Measurements from ENCODE around the gene KIAA0513. TPM values are rescaled to one million over a fixed set of nuclear protein-coding genes. Genes with fewer than 3 reads are reported as not detected.

The KIAA0513 gene
- total RNA-seq, 1 experiment from 2014 or later: 2.9 TPM

GRCh38 chr16:85004587-85005205 lies 22.9 kb upstream of the KIAA0513 start:
- peak; percentile 80 for DNase-seq (ENCODE audit: low spot score)

- peak; percentile 48 for DNase-seq (ENCODE audit: low spot score)
Observed at GRCh38 chr16:85005285-85006069, 22.1 kb upstream of the KIAA0513 start.

GRCh38 chr16:85006639-85007038 lies 21.0 kb upstream of the KIAA0513 start:
- DNase-seq (ENCODE audit: low spot score): no peak

GRCh38 chr16:85007496-85008214 lies 19.9 kb upstream of the KIAA0513 start:
- no peak for DNase-seq (ENCODE audit: low spot score)

GRCh38 chr16:85008271-85008670 lies 19.3 kb upstream of the KIAA0513 start:
- DNase-seq (ENCODE audit: low spot score): no peak

- DNase-seq (ENCODE audit: low spot score): no peak
Observed at GRCh38 chr16:85010446-85010930, 17.1 kb upstream of the KIAA0513 start.

GRCh38 chr16:85010931-85011845 lies 16.4 kb upstream of the KIAA0513 start, which contains the start of gene ZDHHC7:
ZDHHC7 (minus strand) TSS chr16:85011535; CDS start chr16:84990618, 20,917 bp downstream.
- DNase-seq (ENCODE audit: low spot score): peak; percentile 80

GRCh38 chr16:85011846-85012284 lies 15.7 kb upstream of the KIAA0513 start:
- DNase-seq (ENCODE audit: low spot score): no peak

- no peak for DNase-seq (ENCODE audit: low spot score)
Observed at GRCh38 chr16:85014311-85014710, 13.3 kb upstream of the KIAA0513 start.

- no peak for DNase-seq (ENCODE audit: low spot score)
Observed at GRCh38 chr16:85015481-85016187, 12.0 kb upstream of the KIAA0513 start.

GRCh38 chr16:85017151-85017550 lies 10.4 kb upstream of the KIAA0513 start:
- no peak for DNase-seq (ENCODE audit: low spot score)

- no peak for DNase-seq (ENCODE audit: low spot score)
Observed at GRCh38 chr16:85017633-85018032, 10.0 kb upstream of the KIAA0513 start.

- no peak for DNase-seq (ENCODE audit: low spot score)
Observed at GRCh38 chr16:85018529-85019236, 8.9 kb upstream of the KIAA0513 start.

GRCh38 chr16:85019659-85020245 lies 7.8 kb upstream of the KIAA0513 start:
- DNase-seq (ENCODE audit: low spot score): no peak

GRCh38 chr16:85025781-85026653 lies 1.6 kb upstream of the KIAA0513 start:
- no peak for DNase-seq (ENCODE audit: low spot score)

- DNase-seq (ENCODE audit: low spot score): no peak
Observed at GRCh38 chr16:85026703-85027102, 892 bp upstream of the KIAA0513 start.

- no peak for DNase-seq (ENCODE audit: low spot score)
Observed at GRCh38 chr16:85027958-85028684, 526 bp downstream of the KIAA0513 start.

Measured in H4 (cell line).